Common myeloid progenitor, CD34-positive (primary cell): ENCODE data around the gene WDTC1.
"Not testable (repeated sequence)": the region's sequence is repeated elsewhere in the genome, so short reads cannot be mapped to it uniquely, and the experiment has no call there.

Experiments
- CTCF ChIA-PET: fragments of 350-600 bp; sonication (Branson Sonifier 250); formaldehyde crosslinking; loops from one replicate; lab custom pipeline; 2021; ENCODE audit warnings: antibody characterized with exemption; lab: Charles Lee
- POLR2A ChIA-PET: fragments of 350-600 bp; sonication (Branson Sonifier 250); formaldehyde crosslinking; loops from one replicate; lab custom pipeline; 2021; ENCODE audit warnings: antibody characterized with exemption; lab: Charles Lee
- DNase-seq, 3 donors: peaks; one replicate each; pipeline versions ENCODE4 v3.0.0 to v3.0.0-alpha.2; 2013
- H3K27ac ChIP-seq, 2 experiments: 1 replicate in 1 of 2; 2 replicates in 1 of 2; pipeline ENCODE4 v1.7.0; 2013; ENCODE audit warnings: inconsistent platforms in 2 of 2, low read length in 2 of 2, mild to moderate bottlenecking in 2 of 2, low read depth in 1 of 2, moderate library complexity in 1 of 2; ENCODE audit not compliant: severe bottlenecking in 2 of 2, insufficient read depth in 1 of 2, poor library complexity in 1 of 2
- H3K27me3 ChIP-seq, 5 experiments: replicated peaks in 2 of 5; 1 replicate in 3 of 5; 2 replicates in 2 of 5; pipeline versions ENCODE4 v1.6.1 to v1.7.0; 2013; ENCODE audit warnings: low read length in 4 of 5, mild to moderate bottlenecking in 2 of 5, moderate library complexity in 2 of 5, inconsistent platforms in 1 of 5; ENCODE audit not compliant: insufficient read depth in 5 of 5, control insufficient read depth in 4 of 5
- H3K36me3 ChIP-seq, 4 experiments: 1 replicate in 2 of 4; 2 replicates in 2 of 4; pipeline versions ENCODE4 v1.6.1 to v1.7.0; 2013; ENCODE audit warnings: low read length in 3 of 4, control low read depth in 1 of 4, mild to moderate bottlenecking in 1 of 4; ENCODE audit not compliant: control insufficient read depth in 4 of 4, insufficient read depth in 4 of 4
- H3K4me1 ChIP-seq, 4 experiments: 1 replicate in 3 of 4; 2 replicates in 1 of 4; pipeline versions ENCODE4 v1.6.1 to v1.7.1; 2013; ENCODE audit warnings: low read length in 3 of 4, mild to moderate bottlenecking in 3 of 4, control low read depth in 1 of 4, inconsistent platforms in 1 of 4, moderate library complexity in 1 of 4; ENCODE audit not compliant: control insufficient read depth in 4 of 4, insufficient read depth in 4 of 4; ENCODE audit errors: control extremely low read depth in 1 of 4
- H3K4me3 ChIP-seq, 7 experiments: 1 replicate in 4 of 7; 2 replicates in 3 of 7; pipeline versions ENCODE4 v1.5.1 to v1.7.0; 2013; ENCODE audit warnings: mild to moderate bottlenecking in 7 of 7, low read length in 6 of 7, moderate library complexity in 6 of 7, inconsistent platforms in 2 of 7, low read depth in 2 of 7, control low read depth in 1 of 7; ENCODE audit not compliant: insufficient read depth in 4 of 7, control insufficient read depth in 1 of 7; ENCODE audit errors: extremely low read depth in 1 of 7
- H3K9me3 ChIP-seq, 5 experiments: 1 replicate in 4 of 5; 2 replicates in 1 of 5; pipeline versions ENCODE4 v1.6.1 to v1.7.1; 2013; ENCODE audit warnings: low read length in 4 of 5, mild to moderate bottlenecking in 2 of 5, inconsistent platforms in 1 of 5, low read depth in 1 of 5, moderate library complexity in 1 of 5; ENCODE audit not compliant: control insufficient read depth in 4 of 5, insufficient read depth in 2 of 5; ENCODE audit errors: control extremely low read depth in 1 of 5
- WGBS: methylation state at CpG from one replicate; pipeline ENCODE4 v1.1.5; 2013; ENCODE audit not compliant: insufficient coverage; 5-methylcytosine and 5-hydroxymethylcytosine counted together

Gene WDTC1

GRCh38 chr1:27207238-27207637 is 27.2 kb upstream of the WDTC1 start:
- H3K36me3 ChIP-seq, CTCF ChIA-PET, H3K27me3 ChIP-seq, H3K4me1 ChIP-seq, POLR2A ChIA-PET, H3K27ac ChIP-seq, H3K4me3 ChIP-seq, DNase-seq, H3K9me3 ChIP-seq: not testable (repeated sequence)
- no CpG with 5 or more reads among the region's 1 CpG for WGBS

GRCh38 chr1:27208143-27208850 is 26.1 kb upstream of the WDTC1 start:
- 100% methylated on average over 5 of the region's 11 CpGs for WGBS
- H3K4me1 ChIP-seq, H3K9me3 ChIP-seq, POLR2A ChIA-PET, H3K36me3 ChIP-seq, DNase-seq, H3K4me3 ChIP-seq, H3K27ac ChIP-seq, H3K27me3 ChIP-seq, CTCF ChIA-PET: not testable (repeated sequence)

GRCh38 chr1:27216466-27216865 is 18.0 kb upstream of the WDTC1 start:
- POLR2A ChIA-PET = no interaction called here
- H3K27me3 ChIP-seq = no peaks in the 10 kb centered on the region
- CTCF ChIA-PET = no interaction called here
- H3K9me3 ChIP-seq = no peaks in the 10 kb centered on the region
- no peak overlapping the region for H3K4me3 ChIP-seq
- no peak for DNase-seq
- no peaks in the 10 kb centered on the region for H3K4me1 ChIP-seq
- no peaks in the 10 kb centered on the region for H3K36me3 ChIP-seq
- 100% methylated on average over 4 of the region's 7 CpGs for WGBS
- H3K27ac ChIP-seq = no peak overlapping the region

GRCh38 chr1:27217401-27217800 is 17.0 kb upstream of the WDTC1 start:
- Histone ChIP-seq H3K4me1 (no peaks in the 10 kb centered on the region), H3K36me3 (no peaks in the 10 kb centered on the region), H3K9me3 (no peaks in the 10 kb centered on the region), H3K27me3 (no peaks in the 10 kb centered on the region), H3K4me3 (no peak overlapping the region), H3K27ac (no peak overlapping the region)
- POLR2A ChIA-PET = no interaction called here
- no peak for DNase-seq
- 100% methylated on average over 2 of the region's 6 CpGs for WGBS
- CTCF ChIA-PET = no interaction called here

- Histone ChIP-seq H3K27me3 (no peaks in the 10 kb centered on the region), H3K4me1 (no peaks in the 10 kb centered on the region), H3K4me3 (no peak overlapping the region), H3K36me3 (no peaks in the 10 kb centered on the region), H3K9me3 (no peaks in the 10 kb centered on the region), H3K27ac (no peak overlapping the region)
- ChIA-PET POLR2A (no interaction called here), CTCF (no interaction called here)
- no peak for DNase-seq
- 100% methylated on average over 1 of the region's 3 CpGs for WGBS
Observed at GRCh38 chr1:27218736-27219135, 15.7 kb upstream of the WDTC1 start.

- WGBS = no CpG with 5 or more reads among the region's 2 CpGs
- Histone ChIP-seq H3K9me3 (no peaks in the 10 kb centered on the region), H3K4me1 (no peaks in the 10 kb centered on the region), H3K27me3 (no peaks in the 10 kb centered on the region), H3K4me3 (no peak overlapping the region), H3K27ac (no peak overlapping the region), H3K36me3 (no peaks in the 10 kb centered on the region)
- DNase-seq = no peak
- ChIA-PET POLR2A (interaction anchor here (0.6 kb wide), 2 partner anchors 15 to 63 kb away, joined by 3 to 4 read pairs; no protein-coding TSS in a partner anchor), CTCF (interaction anchor here (1.0 kb wide), 1 partner anchor 20 kb away, joined by 3 read pairs; no protein-coding TSS in a partner anchor)
Observed at GRCh38 chr1:27220096-27220495, 14.3 kb upstream of the WDTC1 start.

GRCh38 chr1:27220702-27221497 is 13.5 kb upstream of the WDTC1 start:
- WGBS = no CpG with 5 or more reads among the region's 5 CpGs
- H3K4me3 ChIP-seq, H3K27ac ChIP-seq, H3K36me3 ChIP-seq, POLR2A ChIA-PET, H3K9me3 ChIP-seq, H3K4me1 ChIP-seq, DNase-seq, H3K27me3 ChIP-seq: not testable (repeated sequence)
- CTCF ChIA-PET = interaction anchor here (1.0 kb wide), 1 partner anchor 19 kb away, joined by 3 read pairs; no protein-coding TSS in a partner anchor
